ENCODE data around the gene HS6ST1.

Gene HS6ST1

GRCh38 chr2:128322715-128323554 is 4.3 kb upstream of the HS6ST1 start:
- Histone ChIP-seq H3K27ac (replicated peaks) (no peak overlapping the region), H3K27me3 (ENCODE audit: insufficient read depth, poor library complexity, severe bottlenecking) (no peaks in the 10 kb centered on the region), H3K4me3 (replicated peaks; ENCODE audit: insufficient read depth, low read length) (no peak overlapping the region)
- no peak for TF ChIP-seq POLR2AphosphoS5 (IDR thresholded peaks at IDR 0.05; ENCODE audit: low read depth)
- no peak for DNase-seq (ENCODE audit: low read depth in 1 of 2, low spot score in 1 of 2)

- Histone ChIP-seq H3K4me3 (replicated peaks; ENCODE audit: insufficient read depth, low read length) (peak overlapping the region; percentile 50), H3K27ac (replicated peaks) (peak overlapping the region; percentile 52), H3K27me3 (ENCODE audit: insufficient read depth, poor library complexity, severe bottlenecking) (no peaks in the 10 kb centered on the region)
- peak; percentile 54 to 77 for DNase-seq (ENCODE audit: low read depth in 1 of 2, low spot score in 1 of 2)
- TF ChIP-seq GABPA (IDR thresholded peaks at IDR 0.05; ENCODE audit: low read depth) (no peak), SPI1 (IDR thresholded peaks at IDR 0.05; ENCODE audit: borderline replicate concordance, low read depth) (no peak; the same call in 1 of the 2 replicates), REST (IDR thresholded peaks at IDR 0.05; ENCODE audit: insufficient replicate concordance, low read depth) (no peak), POLR2AphosphoS5 (IDR thresholded peaks at IDR 0.05; ENCODE audit: low read depth) (peak; percentile 36; the same call in 1 of the 2 replicates), CTCF (IDR thresholded peaks at IDR 0.05; ENCODE audit: insufficient read depth, low read length) (peak; percentile 70)
These were observed 3.4 kb upstream of the HS6ST1 start for GRCh38 chr2:128321784-128322714.

GRCh38 chr2:128320906-128321771 is 2.5 kb upstream of the HS6ST1 start:
- DNase-seq (ENCODE audit: low read depth in 1 of 2, low spot score in 1 of 2): no peak
- H3K27me3 ChIP-seq (ENCODE audit: insufficient read depth, poor library complexity, severe bottlenecking): no peaks in the 10 kb centered on the region
- H3K27ac ChIP-seq (replicated peaks): no peak overlapping the region
- no peak overlapping the region for H3K4me3 ChIP-seq (replicated peaks; ENCODE audit: insufficient read depth, low read length)
- TF ChIP-seq CTCF (IDR thresholded peaks at IDR 0.05; ENCODE audit: insufficient read depth, low read length): no peak
- TF ChIP-seq SPI1 (IDR thresholded peaks at IDR 0.05; ENCODE audit: borderline replicate concordance, low read depth): no peak
- TF ChIP-seq GABPA (IDR thresholded peaks at IDR 0.05; ENCODE audit: low read depth): no peak
- TF ChIP-seq POLR2AphosphoS5 (IDR thresholded peaks at IDR 0.05; ENCODE audit: low read depth): no peak
- no peak for TF ChIP-seq REST (IDR thresholded peaks at IDR 0.05; ENCODE audit: insufficient replicate concordance, low read depth)

Data from HL-60 (cell line).